ENCODE results near the gene DDX42. TPM values are rescaled to one million over a fixed set of nuclear protein-coding genes. Genes with fewer than 3 reads are reported as not detected.

Gene DDX42
- total and polyA plus RNA-seq, 2 donors (not counting 1 experiment from before 2014, with no cell fraction given) = 61.6 to 170 TPM

GRCh38 chr17:63841350-63842172 lies 67.6 kb downstream of the DDX42 start:
- TF ChIP-seq CTCF (IDR thresholded peaks at IDR 0.05) (no peak), EZH2 (IDR thresholded peaks at IDR 0.05; ENCODE audit: borderline replicate concordance, insufficient read depth, low read depth, low read length, poor library complexity, severe bottlenecking) (no peak)
- Mint-ChIP-seq H3K27me3 (no peaks in the 10 kb centered on the region), H3K9me3 (ENCODE audit: insufficient read depth) (no peaks in the 10 kb centered on the region), H3K4me3 (peak overlapping the region; percentile 94), H3K4me1 (peaks cover 45% of the 10 kb centered on the region), H3K27ac (peak overlapping the region; percentile 94)
- Histone ChIP-seq H3K36me3 (replicated peaks in 1 of 2; ENCODE audit: control extremely low read depth in 1 of 2, control insufficient read depth in 1 of 2, extremely low read depth in 1 of 2, insufficient read depth in 2 of 2, low read length in 1 of 2) (peaks cover 0 to 13% of the 10 kb centered on the region in 2 experiments), H3K9ac (ENCODE audit: low read length) (peak overlapping the region; percentile 93), H4K20me1 (ENCODE audit: control insufficient read depth, insufficient read depth, low read length, poor library complexity, severe bottlenecking) (peaks cover 56% of the 10 kb centered on the region), H3K9me3 (ENCODE audit: control extremely low read depth in 1 of 3, control insufficient read depth in 2 of 3, insufficient read depth in 1 of 3, low read length in 2 of 3) (no peaks in the 10 kb centered on the region), H3K79me2 (ENCODE audit: control insufficient read depth, insufficient read depth, low read length) (peaks cover 60% of the 10 kb centered on the region), H3K27me3 (replicated peaks in 1 of 4; ENCODE audit: control extremely low read depth in 1 of 4, control insufficient read depth in 3 of 4, insufficient read depth in 4 of 4, low read length in 3 of 4) (no peaks in the 10 kb centered on the region), H3K27ac (ENCODE audit: low read length in 2 of 2) (peak overlapping the region in 1 of 2 donors; percentile 90), H2AFZ (ENCODE audit: insufficient read depth, low read depth, low read length, poor library complexity, severe bottlenecking) (peak overlapping the region; percentile 82), H3K4me2 (replicated peaks; ENCODE audit: low read depth, low read length, poor library complexity, severe bottlenecking) (peak overlapping the region; percentile 100), H3K4me3 (ENCODE audit: control extremely low read depth in 1 of 5, extremely low read depth in 1 of 5, insufficient read depth in 1 of 5, low read depth in 2 of 5, low read length in 4 of 5) (peak overlapping the region; percentile 19 to 92 (median 89)), H3K4me1 (ENCODE audit: control insufficient read depth in 2 of 2, insufficient read depth in 2 of 2, low read length in 2 of 2) (peaks cover 35 to 51% of the 10 kb centered on the region in 2 donors)
- intact Hi-C loops (cut with micrococcal nuclease) = loop anchor here (2.0 kb wide), 1 partner anchor 291 kb away; the partner anchor contains the start of gene DCAF7
- ChIA-PET POLR2A (interaction anchor here (0.8 to 1.2 kb wide), 5 partner anchors 10 to 147 kb away, joined by 3 to 7 read pairs (median 3); partner anchors contain the start of gene DDX42), CTCF (interaction anchor here (0.6 to 3.0 kb wide), 4 partner anchors 10 to 102 kb away, joined by 3 to 13 read pairs (median 3); no protein-coding TSS in a partner anchor)
- 3% methylated on average over 26 of the region's 26 CpGs for WGBS (ENCODE audit: insufficient coverage)
- peak; percentile 37 for DNase-seq
- ATAC-seq (ENCODE audit: low read depth) = no peak
